GM12872 (cell line): ENCODE measurements around the gene CNIH4.

Experiments used
- TF ChIP-seq, protein P1 (sequence below): IDR thresholded peaks from 3 replicates; pipeline ENCODE4 v1.5.1; 2011; ENCODE audit warnings: low read depth, mild to moderate bottlenecking, low read length, moderate library complexity; ENCODE audit not compliant: insufficient read depth

Gene CNIH4

GRCh38 chr1:224329484-224329841, 27.2 kb upstream of the CNIH4 start:
- TF ChIP-seq, protein P1, sequence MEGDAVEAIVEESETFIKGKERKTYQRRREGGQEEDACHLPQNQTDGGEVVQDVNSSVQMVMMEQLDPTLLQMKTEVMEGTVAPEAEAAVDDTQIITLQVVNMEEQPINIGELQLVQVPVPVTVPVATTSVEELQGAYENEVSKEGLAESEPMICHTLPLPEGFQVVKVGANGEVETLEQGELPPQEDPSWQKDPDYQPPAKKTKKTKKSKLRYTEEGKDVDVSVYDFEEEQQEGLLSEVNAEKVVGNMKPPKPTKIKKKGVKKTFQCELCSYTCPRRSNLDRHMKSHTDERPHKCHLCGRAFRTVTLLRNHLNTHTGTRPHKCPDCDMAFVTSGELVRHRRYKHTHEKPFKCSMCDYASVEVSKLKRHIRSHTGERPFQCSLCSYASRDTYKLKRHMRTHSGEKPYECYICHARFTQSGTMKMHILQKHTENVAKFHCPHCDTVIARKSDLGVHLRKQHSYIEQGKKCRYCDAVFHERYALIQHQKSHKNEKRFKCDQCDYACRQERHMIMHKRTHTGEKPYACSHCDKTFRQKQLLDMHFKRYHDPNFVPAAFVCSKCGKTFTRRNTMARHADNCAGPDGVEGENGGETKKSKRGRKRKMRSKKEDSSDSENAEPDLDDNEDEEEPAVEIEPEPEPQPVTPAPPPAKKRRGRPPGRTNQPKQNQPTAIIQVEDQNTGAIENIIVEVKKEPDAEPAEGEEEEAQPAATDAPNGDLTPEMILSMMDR, result no peak

GRCh38 chr1:224329842-224330753, 26.6 kb upstream of the CNIH4 start, which contains the start of gene NVL:
TSS of gene NVL (minus strand) at chr1:224330172. CDS start at chr1:224330127, 45 bp downstream.
- TF ChIP-seq, protein P1, result no peak

GRCh38 chr1:224331326-224331725, 25.4 kb upstream of the CNIH4 start:
- TF ChIP-seq, protein P1, result no peak

- TF ChIP-seq, protein P1, result no peak
Measured at GRCh38 chr1:224331824-224332223, 24.9 kb upstream of the CNIH4 start.

DNA sequence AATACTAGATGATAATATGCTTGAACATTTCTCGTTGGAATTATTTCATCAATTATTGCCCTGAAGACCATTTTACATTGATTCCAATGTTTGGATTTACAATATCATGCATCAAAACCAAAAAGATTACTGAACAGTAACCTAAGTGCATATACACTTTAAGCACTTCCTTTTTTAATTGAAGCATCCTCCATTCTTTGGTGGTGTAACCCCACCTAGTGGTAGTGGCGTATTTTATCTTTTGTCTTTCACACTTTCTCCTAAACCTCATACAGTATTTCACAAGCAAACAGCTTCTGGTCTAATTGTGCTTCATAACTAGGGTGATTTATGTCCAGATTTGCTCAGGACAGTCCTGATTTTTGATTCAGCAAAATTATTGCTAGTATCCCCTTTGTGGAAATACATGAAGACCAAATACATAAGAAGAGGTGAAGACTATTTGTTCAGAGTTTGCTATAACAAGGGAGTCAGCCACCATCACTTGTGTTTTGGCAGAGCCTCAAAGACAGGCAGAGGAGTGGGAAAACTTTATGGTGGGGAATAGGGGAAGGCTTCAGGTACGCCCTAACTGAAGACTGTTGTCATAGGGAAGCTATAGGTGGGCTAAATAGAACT, 23.3 kb upstream of the CNIH4 start:
- TF ChIP-seq, protein P1, result peak; percentile 61; the same call in 2 of the 3 replicates

DNA sequence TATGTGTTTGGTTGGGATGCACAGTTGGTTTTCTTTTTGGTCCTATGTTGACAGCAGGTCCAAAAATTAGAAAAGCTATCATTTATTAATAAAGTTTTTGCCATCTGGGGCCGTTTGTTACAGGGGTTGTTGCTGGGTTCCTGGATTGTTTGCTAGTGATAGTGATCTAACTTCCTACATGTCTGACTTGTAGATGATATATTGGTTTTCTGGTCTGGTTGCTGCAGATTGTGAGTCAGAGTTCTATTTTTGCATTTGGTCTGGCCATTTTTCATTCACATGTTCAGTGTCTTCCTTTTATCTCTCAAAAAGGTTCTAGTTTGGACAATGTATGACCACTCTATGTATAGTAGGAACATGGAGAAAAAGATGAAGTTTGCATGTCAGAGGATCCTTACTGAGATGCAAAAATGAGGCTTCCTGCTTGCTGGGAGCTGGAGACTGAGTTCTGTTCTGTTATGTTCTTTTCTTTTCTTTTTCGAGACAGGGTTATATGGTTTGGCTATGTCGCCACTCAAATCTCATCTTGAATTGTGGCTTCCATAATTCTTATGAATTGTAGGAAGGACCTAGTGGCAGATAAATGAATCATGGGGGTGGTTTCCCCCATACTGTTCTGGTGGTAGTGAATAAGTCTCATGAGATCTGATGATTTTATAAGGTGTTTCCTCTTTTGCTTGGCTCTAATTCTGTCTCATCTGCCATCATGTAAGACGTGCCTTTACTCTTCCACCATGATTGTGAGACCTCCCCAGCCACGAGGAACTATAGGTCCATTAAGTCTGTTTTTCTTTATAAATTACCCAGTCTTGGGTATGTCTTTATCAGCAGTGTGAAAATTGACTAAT, 22.5 kb upstream of the CNIH4 start:
- TF ChIP-seq, protein P1, result no peak
